Panc1 (cell line): ENCODE data around the gene PLCD3.

ENCODE experiments used
- CTCF ChIP-seq: fragments of 450-650 bp; IDR thresholded peaks from 2 replicates; pipeline ENCODE4 v1.5.1; 2017; ENCODE audit warnings: mild to moderate bottlenecking
- SIN3A ChIP-seq: IDR thresholded peaks from 2 replicates; pipeline ENCODE4 v1.6.1; 2012; ENCODE audit warnings: low read depth, mild to moderate bottlenecking, low read length, moderate library complexity, borderline replicate concordance; ENCODE audit not compliant: insufficient read depth

- TF ChIP-seq CTCF, result no peak
- TF ChIP-seq SIN3A, result no peak
Measured at GRCh38 chr17:45130681-45131615, 1.4 kb downstream of the PLCD3 start.
